Stimulated activated CD8-positive, alpha-beta memory T cell treated with anti-CD3 and anti-CD28 coated beads, Interleukin-4, amount 100 ng/mL, for 4 hours (primary cell): Measurements from ENCODE around the gene DLGAP3.
"Not testable (repeated sequence)": the region's sequence is repeated elsewhere in the genome, so short reads cannot be mapped to it uniquely, and the experiment has no call there.

ENCODE experiments used
- DNase-seq, 2 donors: peaks; one replicate each; pipeline ENCODE4 v3.0.0-alpha.2; 2020; ENCODE audit warnings: low read depth in 2 of 2, low spot score in 1 of 2

DLGAP3 gene, protein sequence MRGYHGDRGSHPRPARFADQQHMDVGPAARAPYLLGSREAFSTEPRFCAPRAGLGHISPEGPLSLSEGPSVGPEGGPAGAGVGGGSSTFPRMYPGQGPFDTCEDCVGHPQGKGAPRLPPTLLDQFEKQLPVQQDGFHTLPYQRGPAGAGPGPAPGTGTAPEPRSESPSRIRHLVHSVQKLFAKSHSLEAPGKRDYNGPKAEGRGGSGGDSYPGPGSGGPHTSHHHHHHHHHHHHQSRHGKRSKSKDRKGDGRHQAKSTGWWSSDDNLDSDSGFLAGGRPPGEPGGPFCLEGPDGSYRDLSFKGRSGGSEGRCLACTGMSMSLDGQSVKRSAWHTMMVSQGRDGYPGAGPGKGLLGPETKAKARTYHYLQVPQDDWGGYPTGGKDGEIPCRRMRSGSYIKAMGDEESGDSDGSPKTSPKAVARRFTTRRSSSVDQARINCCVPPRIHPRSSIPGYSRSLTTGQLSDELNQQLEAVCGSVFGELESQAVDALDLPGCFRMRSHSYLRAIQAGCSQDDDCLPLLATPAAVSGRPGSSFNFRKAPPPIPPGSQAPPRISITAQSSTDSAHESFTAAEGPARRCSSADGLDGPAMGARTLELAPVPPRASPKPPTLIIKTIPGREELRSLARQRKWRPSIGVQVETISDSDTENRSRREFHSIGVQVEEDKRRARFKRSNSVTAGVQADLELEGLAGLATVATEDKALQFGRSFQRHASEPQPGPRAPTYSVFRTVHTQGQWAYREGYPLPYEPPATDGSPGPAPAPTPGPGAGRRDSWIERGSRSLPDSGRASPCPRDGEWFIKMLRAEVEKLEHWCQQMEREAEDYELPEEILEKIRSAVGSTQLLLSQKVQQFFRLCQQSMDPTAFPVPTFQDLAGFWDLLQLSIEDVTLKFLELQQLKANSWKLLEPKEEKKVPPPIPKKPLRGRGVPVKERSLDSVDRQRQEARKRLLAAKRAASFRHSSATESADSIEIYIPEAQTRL

DNA sequence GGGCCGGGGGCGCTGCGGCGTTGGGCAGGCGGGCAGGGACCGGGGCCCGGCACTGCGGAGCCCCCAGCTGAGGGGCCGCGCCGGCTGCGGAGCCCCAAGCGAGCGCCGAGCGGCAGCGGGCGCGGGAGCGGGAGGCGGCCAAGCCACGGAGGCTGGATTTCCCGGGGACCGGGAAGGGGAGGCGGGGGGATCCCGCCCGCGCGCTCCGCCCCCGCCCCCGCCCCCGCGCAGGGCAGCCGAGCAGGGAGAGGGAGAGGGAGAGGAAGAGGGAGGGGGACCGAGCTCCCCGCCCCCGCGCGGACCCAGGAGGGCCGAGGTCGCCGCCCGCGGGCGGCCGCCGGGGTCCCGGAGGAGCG, at the start of gene DLGAP3:
DLGAP3 (minus strand) TSS at position 154 of the 356 bp plus-strand sequence. CDS start 24,267 bp downstream, outside the sequence.
- no peak for DNase-seq

GRCh38 chr1:34978921-34979320, 49.5 kb upstream of the DLGAP3 start:
- DNase-seq, result no peak

GRCh38 chr1:34977858-34978257, 48.4 kb upstream of the DLGAP3 start:
- DNase-seq, result no peak

GRCh38 chr1:34977210-34977471, 47.7 kb upstream of the DLGAP3 start:
- no peak for DNase-seq

DNA sequence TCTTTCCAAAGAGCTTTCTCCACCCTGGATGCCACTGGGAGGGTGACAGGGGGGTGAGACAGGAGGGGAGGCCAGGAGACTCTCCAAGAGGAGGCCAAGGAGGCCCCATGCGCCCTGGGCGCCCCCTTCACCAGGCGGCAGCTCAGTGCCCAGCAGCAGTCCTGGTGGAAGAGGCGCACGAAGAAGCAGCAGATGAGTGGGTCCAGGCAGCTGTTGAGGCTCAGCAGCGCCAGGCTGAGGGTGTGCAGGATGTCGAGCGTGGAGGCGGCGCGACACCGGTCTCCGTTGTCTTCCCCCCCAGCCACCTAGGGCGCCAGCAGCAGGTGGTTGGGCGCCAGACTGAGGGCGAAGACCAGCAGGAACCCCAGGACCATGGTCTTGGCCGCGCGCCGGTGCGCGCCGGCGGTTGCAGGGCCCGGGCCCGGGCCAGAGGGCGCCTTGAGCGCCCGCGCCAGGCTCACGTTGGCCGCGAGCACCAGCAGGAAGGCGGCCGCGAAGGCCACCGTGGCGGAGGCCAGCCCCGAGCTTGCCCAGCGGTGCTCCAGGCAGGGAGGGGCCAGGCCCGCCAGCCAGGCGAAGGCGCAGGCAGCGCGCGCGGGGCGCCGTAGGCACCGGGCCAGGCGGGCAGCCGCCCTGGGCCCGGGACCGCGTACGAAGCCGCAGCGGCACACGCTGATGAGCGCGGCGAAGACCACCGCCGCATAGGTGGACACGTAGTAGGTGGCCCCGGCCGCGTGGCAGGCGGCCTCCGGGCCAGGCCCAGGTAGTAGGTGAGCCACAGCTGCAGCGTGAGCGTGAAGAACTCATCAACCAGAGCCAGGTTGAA, 47.1 kb upstream of the DLGAP3 start:
- DNase-seq, result no peak

DNA sequence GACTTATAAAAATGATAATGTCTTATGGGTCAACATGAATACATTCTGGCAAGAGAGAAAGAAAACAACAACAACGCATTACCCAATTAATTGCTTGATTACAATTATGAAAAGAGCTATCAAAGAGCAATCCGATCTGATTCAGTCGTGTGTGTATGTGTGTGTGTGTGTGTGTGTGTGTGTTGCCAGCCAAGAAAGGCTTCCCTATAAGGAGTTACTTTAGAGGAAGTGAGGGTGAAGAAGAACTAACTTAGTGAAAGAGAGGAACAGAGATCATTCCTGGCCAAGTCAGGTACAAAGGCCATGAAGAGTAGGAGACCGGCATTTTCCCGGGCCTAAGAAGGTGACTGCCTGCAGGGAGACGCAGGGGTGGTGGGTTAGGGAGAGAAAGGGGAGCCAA, 46.3 kb upstream of the DLGAP3 start:
- DNase-seq, result no peak

DNA sequence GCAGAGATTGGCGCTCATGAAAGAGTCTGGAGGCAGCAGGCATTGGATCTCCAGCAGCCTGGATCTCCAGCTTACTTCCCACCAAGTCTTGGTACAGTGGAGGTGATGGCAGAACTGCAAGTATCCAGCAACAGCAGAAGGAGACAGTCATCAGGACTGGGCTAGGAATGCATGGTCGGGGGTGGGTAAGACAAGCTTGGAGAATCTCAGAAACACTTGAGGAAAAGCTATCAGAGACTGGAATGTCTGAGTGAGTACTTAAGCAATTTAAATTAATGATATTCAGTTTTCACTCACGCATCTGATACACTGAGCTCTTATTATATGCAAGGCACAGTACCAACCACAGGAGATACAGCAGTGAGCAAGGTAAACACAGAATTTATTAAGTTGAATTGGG, 45.9 kb upstream of the DLGAP3 start:
- DNase-seq, result no peak

GRCh38 chr1:34974626-34975025, 45.2 kb upstream of the DLGAP3 start:
- DNase-seq, result no peak

DNA sequence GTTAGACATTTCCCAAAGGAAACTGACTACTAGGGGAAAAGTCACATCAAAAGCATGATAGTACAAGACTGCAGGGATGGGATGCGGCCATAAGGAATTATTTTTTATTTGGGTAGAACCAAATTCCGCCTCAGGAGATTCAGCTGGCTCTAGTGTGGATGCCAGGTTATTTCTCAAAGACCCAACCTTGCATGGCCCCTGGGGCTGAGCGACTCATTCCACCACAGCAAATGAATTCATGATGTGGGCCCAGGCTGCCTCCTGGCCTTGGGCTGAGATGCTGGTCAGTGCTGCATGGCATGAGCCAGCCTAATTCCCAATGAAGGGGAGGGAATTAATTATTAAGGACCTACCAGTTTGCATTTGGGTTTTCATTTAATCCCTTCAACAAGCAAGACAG, 43.9 kb upstream of the DLGAP3 start:
- no peak for DNase-seq

- DNase-seq, result no peak
These were observed 41.4 kb upstream of the DLGAP3 start for GRCh38 chr1:34970829-34971228.

GRCh38 chr1:34970220-34970735, 40.8 kb upstream of the DLGAP3 start:
- no peak for DNase-seq

- DNase-seq, result not testable (repeated sequence)
These were observed 38.8 kb upstream of the DLGAP3 start for GRCh38 chr1:34968297-34968696.

DNA sequence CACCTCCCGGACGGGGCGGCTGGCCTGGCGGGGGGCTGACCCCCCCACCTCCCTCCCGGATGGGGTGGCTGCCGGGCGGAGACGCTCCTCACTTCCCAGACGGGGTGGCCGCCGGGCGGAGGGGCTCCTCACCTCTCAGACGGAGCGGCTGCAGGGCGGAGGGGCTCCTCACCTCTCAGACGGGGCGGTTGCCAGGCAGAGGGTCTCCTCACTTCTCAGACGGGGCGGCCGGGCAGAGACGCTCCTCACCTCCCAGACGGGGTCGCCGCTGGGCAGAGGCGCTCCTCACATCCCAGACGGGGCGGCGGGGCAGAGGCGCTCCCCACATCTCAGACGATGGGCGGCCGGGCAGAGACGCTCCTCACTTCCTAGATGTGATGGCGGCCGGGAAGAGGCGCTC, 38.2 kb upstream of the DLGAP3 start:
- not testable (repeated sequence) for DNase-seq

DNA sequence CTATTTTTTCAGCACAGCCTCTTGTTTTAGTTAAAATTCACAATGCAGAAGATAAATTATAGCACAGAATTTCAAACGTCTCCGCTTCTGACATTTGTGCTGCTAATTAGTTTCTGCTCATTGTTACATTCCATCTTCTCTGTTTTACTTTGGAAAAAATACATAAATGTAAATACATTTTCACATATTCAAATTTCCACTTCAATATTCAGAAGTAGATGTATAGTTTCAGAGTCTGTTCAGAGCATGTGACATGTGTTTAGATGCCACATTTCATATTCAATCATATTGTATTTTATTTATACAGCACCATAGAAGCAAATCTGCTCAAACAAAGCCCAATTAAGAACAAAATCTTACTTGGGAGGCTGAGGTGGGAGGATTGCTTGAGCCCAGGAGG, 36.1 kb upstream of the DLGAP3 start:
- no peak for DNase-seq

DNA sequence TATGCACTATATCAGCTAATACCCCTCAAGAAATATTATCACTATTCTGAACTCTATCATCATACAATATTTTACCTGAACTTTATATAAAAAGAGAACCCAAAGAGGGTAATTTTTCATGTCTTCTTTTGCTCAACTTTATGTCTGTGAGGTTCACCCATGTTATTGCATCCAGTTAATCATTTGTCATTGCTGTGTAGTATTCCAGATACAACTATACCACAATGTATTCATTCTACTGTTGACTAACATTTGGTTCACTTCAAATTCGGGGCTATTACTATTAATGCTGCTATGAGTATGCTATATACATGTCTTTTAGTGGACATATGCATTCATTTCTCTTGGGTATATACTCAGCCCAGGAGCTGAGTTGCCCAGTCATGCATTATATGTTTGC, 21.0 kb upstream of the DLGAP3 start:
- no peak for DNase-seq

GRCh38 chr1:34948739-34949138, 19.3 kb upstream of the DLGAP3 start:
- not testable (repeated sequence) for DNase-seq

GRCh38 chr1:34947641-34948314, 18.3 kb upstream of the DLGAP3 start:
- not testable (repeated sequence) for DNase-seq

GRCh38 chr1:34946211-34946610, 16.8 kb upstream of the DLGAP3 start:
- no peak for DNase-seq

DNA sequence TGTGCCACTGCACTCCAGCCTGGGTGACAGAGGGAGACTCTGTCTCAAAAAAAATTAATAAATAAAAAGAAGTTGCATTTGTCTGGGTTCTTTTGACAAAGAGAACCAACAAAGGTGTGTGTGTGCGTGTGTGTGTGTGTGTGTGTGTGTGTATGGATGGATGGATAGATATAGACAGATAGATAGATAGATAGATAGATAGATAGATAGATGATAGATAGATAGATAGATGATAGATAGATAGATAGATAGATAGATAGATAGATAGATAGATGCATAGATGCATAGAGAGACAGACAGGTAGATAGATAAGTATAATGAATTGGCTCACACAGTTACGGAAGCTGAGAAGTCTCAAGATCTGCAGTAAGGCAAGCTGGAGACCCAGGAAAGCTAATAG, 12.3 kb upstream of the DLGAP3 start:
- not testable (repeated sequence) for DNase-seq

- no peak for DNase-seq
These were observed 1.2 kb upstream of the DLGAP3 start for GRCh38 chr1:34930702-34931071.
